H9 (cell line): ENCODE results near the gene TMEM163. TPM values are rescaled to one million over a fixed set of nuclear protein-coding genes. Genes with fewer than 3 reads are reported as not detected.

Experiments used
- DNase-seq: peaks from one replicate; pipeline ENCODE4 v3.0.0-alpha.2; 2017
- H2AFZ ChIP-seq: one replicate; pipeline ENCODE4 v1.6.1; 2013; ENCODE audit warnings: mild to moderate bottlenecking, low read length, control low read depth, moderate library complexity
- H2AK5ac ChIP-seq: 2 replicates; pipeline ENCODE4 v1.6.1; 2013; ENCODE audit warnings: low read length, control low read depth, mixed read lengths; ENCODE audit not compliant: insufficient read length
- H2BK120ac ChIP-seq: one replicate; pipeline ENCODE4 v1.6.1; 2013; ENCODE audit warnings: low read depth, mild to moderate bottlenecking, low read length, control low read depth, inconsistent platforms; ENCODE audit not compliant: poor library complexity, severe bottlenecking
- H2BK12ac ChIP-seq: 2 replicates; pipeline ENCODE4 v1.6.1; 2013; ENCODE audit warnings: low read length, control low read depth, mixed read lengths, low read depth; ENCODE audit not compliant: insufficient read length
- H2BK15ac ChIP-seq: 2 replicates; pipeline ENCODE4 v1.6.1; 2013; ENCODE audit warnings: low read depth, low read length, control low read depth
- H2BK20ac ChIP-seq: one replicate; pipeline ENCODE4 v1.6.1; 2013; ENCODE audit warnings: low read depth, mild to moderate bottlenecking, low read length, control low read depth, inconsistent platforms; ENCODE audit not compliant: poor library complexity, severe bottlenecking
- H2BK5ac ChIP-seq: 2 replicates; pipeline ENCODE4 v1.6.1; 2013; ENCODE audit warnings: low read length, control low read depth, mixed read lengths; ENCODE audit not compliant: insufficient read length
- H3K14ac ChIP-seq: 2 replicates; pipeline ENCODE4 v1.6.1; 2013; ENCODE audit warnings: low read length, control low read depth; ENCODE audit not compliant: insufficient read depth
- H3K18ac ChIP-seq: 2 replicates; pipeline ENCODE4 v1.6.1; 2013; ENCODE audit warnings: low read depth, mild to moderate bottlenecking, mixed read lengths, low read length, control low read depth; ENCODE audit not compliant: insufficient read length
- H3K23ac ChIP-seq: 2 replicates; pipeline ENCODE4 v1.6.1; 2013; ENCODE audit warnings: low read length, control low read depth, mixed read lengths, low read depth; ENCODE audit not compliant: insufficient read length
- H3K23me2 ChIP-seq: 2 replicates; pipeline ENCODE4 v1.6.1; 2013; ENCODE audit warnings: low read depth, mild to moderate bottlenecking, mixed read lengths, low read length, control low read depth; ENCODE audit not compliant: insufficient read length, poor library complexity, severe bottlenecking
- H3K27ac ChIP-seq: 2 replicates; pipeline ENCODE4 v1.5.1; 2013; ENCODE audit warnings: low read length, control low read depth, mixed read lengths, low read depth; ENCODE audit not compliant: insufficient read length
- H3K27me3 ChIP-seq: 2 replicates; pipeline ENCODE4 v1.6.1; 2013; ENCODE audit warnings: low read length, control low read depth, inconsistent platforms; ENCODE audit not compliant: insufficient read depth
- H3K4ac ChIP-seq: 2 replicates; pipeline ENCODE4 v1.6.1; 2013; ENCODE audit warnings: low read depth, mild to moderate bottlenecking, control low read depth, inconsistent platforms, low read length, moderate library complexity
- H3K4me1 ChIP-seq: 2 replicates; pipeline ENCODE4 v1.6.1; 2013; ENCODE audit warnings: low read length, control low read depth, inconsistent platforms; ENCODE audit not compliant: insufficient read depth
- H3K4me2 ChIP-seq: 2 replicates; pipeline ENCODE4 v1.6.1; 2013; ENCODE audit warnings: low read length, control low read depth, mixed read lengths; ENCODE audit not compliant: insufficient read length, insufficient read depth
- H3K56ac ChIP-seq: 2 replicates; pipeline ENCODE4 v1.6.1; 2013; ENCODE audit warnings: low read depth, mild to moderate bottlenecking, mixed read lengths, low read length, control low read depth; ENCODE audit not compliant: insufficient read length
- H3K79me1 ChIP-seq: 2 replicates; pipeline ENCODE4 v1.6.1; 2013; ENCODE audit warnings: low read depth, mild to moderate bottlenecking, moderate library complexity, low read length, control low read depth, inconsistent platforms; ENCODE audit not compliant: insufficient read depth, poor library complexity, severe bottlenecking
- H3K79me2 ChIP-seq: 2 replicates; pipeline ENCODE4 v1.6.1; 2013; ENCODE audit warnings: low read length, control low read depth, inconsistent platforms; ENCODE audit not compliant: insufficient read depth
- H3K9ac ChIP-seq: 2 replicates; pipeline ENCODE4 v1.6.1; 2013; ENCODE audit warnings: low read length, control low read depth, mixed read lengths; ENCODE audit not compliant: insufficient read length; ENCODE audit errors: extremely low read depth
- H3K9me3 ChIP-seq: one replicate; pipeline ENCODE4 v1.6.1; 2013; ENCODE audit warnings: low read depth, low read length, inconsistent platforms; ENCODE audit not compliant: control insufficient read depth
- H3T11ph ChIP-seq: one replicate; pipeline ENCODE4 v1.6.1; 2013; ENCODE audit warnings: mild to moderate bottlenecking, low read length, control low read depth, inconsistent platforms
- H4K20me1 ChIP-seq: one replicate; pipeline ENCODE4 v1.6.1; 2013; ENCODE audit not compliant: control insufficient read depth, insufficient read length, insufficient read depth
- H4K5ac ChIP-seq: 2 replicates; pipeline ENCODE4 v1.6.1; 2013; ENCODE audit warnings: low read depth, mild to moderate bottlenecking, mixed read lengths, low read length, control low read depth; ENCODE audit not compliant: insufficient read length
- H4K8ac ChIP-seq: replicated peaks from 2 replicates; pipeline ENCODE4 v1.6.1; 2013; ENCODE audit warnings: low read length, control low read depth, mixed read lengths, low read depth; ENCODE audit not compliant: insufficient read length
- H4K91ac ChIP-seq: 2 replicates; pipeline ENCODE4 v1.6.1; 2013; ENCODE audit warnings: low read depth, mild to moderate bottlenecking, moderate library complexity, mixed read lengths, low read length, control low read depth; ENCODE audit not compliant: insufficient read length
- H3K27ac Mint-ChIP-seq, 3 experiments: 2 replicates in 2 of 3; 3 replicates in 1 of 3; pipeline ENCODE4 v1.8.0; 2020 to 2021; ENCODE audit warnings: mixed read lengths in 3 of 3, mild to moderate bottlenecking in 1 of 3, moderate library complexity in 1 of 3
- H3K27me3 Mint-ChIP-seq: 2 replicates; pipeline ENCODE4 v1.8.0; 2021; ENCODE audit warnings: low read depth, mild to moderate bottlenecking, moderate library complexity, mixed read lengths
- H3K36me3 Mint-ChIP-seq, 3 experiments: 2 replicates in 2 of 3; 3 replicates in 1 of 3; pipeline ENCODE4 v1.8.0; 2020 to 2021; ENCODE audit warnings: low read depth in 3 of 3, mixed read lengths in 3 of 3; ENCODE audit not compliant: insufficient read depth in 1 of 3
- H3K4me1 Mint-ChIP-seq, 2 experiments: 2 replicates each; pipeline ENCODE4 v1.8.0; 2020; ENCODE audit warnings: mixed read lengths in 2 of 2
- H3K4me3 Mint-ChIP-seq, 2 experiments: 2 replicates in 1 of 2; 3 replicates in 1 of 2; pipeline ENCODE4 v1.8.0; 2020 to 2021; ENCODE audit warnings: mild to moderate bottlenecking in 2 of 2, mixed read lengths in 2 of 2, moderate library complexity in 1 of 2
- H3K9me3 Mint-ChIP-seq, 2 experiments: 2 replicates in 1 of 2; 3 replicates in 1 of 2; pipeline ENCODE4 v1.8.0; 2020; ENCODE audit warnings: mild to moderate bottlenecking in 2 of 2, mixed read lengths in 2 of 2, moderate library complexity in 1 of 2
- CTCF ChIP-seq: fragments of 200-600 bp; sonication (generic); conservative IDR thresholded peaks from 3 replicates; pipeline ENCODE4 v1.8.0; 2021; ENCODE audit warnings: antibody characterized with exemption, mild to moderate bottlenecking
- whole genome bisulfite sequencing: extraction: QIAGEN DNeasy Blood & Tissue Kit; methylation state at CpG from one replicate; pipeline ENCODE4 v1.1.7; 2013; ENCODE audit warnings: missing lambda C conversion rate, low lambda C conversion rate, mixed read lengths; ENCODE audit not compliant: insufficient read length; ENCODE audit errors: extremely low coverage; 5-methylcytosine and 5-hydroxymethylcytosine counted together
- total RNA-seq: library from RNA; stranded (reverse); gene quantifications from 2 replicates; pipeline ENCODE4 v1.2.1, GENCODE V29; 2021

Gene TMEM163
- total RNA-seq, 1 experiment from 2014 or later: 0.39 TPM

DNA sequence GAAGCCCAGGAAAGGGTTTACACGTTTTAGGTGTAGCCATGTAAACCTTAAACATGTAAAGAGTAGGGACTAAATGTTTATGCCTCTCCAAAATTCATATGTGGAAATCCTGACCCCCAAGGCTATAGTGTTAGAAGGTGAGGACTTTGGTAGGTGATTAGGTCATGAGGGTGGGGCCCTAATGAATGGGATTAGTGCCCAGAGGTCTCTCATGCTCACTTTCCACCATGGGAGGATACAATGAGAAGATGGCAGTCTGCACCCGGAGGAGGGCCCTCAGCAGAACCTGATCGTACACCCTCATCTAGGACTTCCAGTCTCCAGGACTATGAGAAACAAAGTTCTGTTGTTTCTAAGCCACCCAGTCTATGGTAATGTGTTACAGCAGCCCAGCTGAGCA is 119.6 kb downstream of the TMEM163 start:
- Histone ChIP-seq H3K18ac (no peak overlapping the region), H2AK5ac (no peak overlapping the region), H3K27ac (no peak overlapping the region), H2BK120ac (no peak overlapping the region), H4K91ac (no peak overlapping the region), H4K5ac (no peak overlapping the region), H3K4me2 (no peak overlapping the region), H4K20me1 (no peaks in the 10 kb centered on the region), H3K4me1 (no peaks in the 10 kb centered on the region), H3K9me3 (no peaks in the 10 kb centered on the region), H3K56ac (no peak overlapping the region), H2BK5ac (no peak overlapping the region), H3K79me2 (no peaks in the 10 kb centered on the region), H2BK20ac (no peak overlapping the region), H3T11ph (no peak overlapping the region), H2BK12ac (no peak overlapping the region), H2AFZ (no peak overlapping the region), H3K9ac (no peak overlapping the region), H3K27me3 (no peaks in the 10 kb centered on the region), H4K8ac (no peak overlapping the region), H3K23ac (no peak overlapping the region), H3K4ac (no peak overlapping the region), H3K14ac (no peak overlapping the region), H3K79me1 (no peaks in the 10 kb centered on the region), H3K23me2 (no peaks in the 10 kb centered on the region), H2BK15ac (no peak overlapping the region)
- H3K27me3 Mint-ChIP-seq: peaks cover 2% of the 10 kb centered on the region; the same call in 1 of the 2 replicates
- H3K27ac Mint-ChIP-seq: no peak overlapping the region
- no peak for DNase-seq
- H3K36me3 Mint-ChIP-seq: peaks cover 0 to 3% (median 0%) of the 10 kb centered on the region in 3 experiments; a peak in 2 of 7 replicates
- peaks cover 0 to 7% of the 10 kb centered on the region in 2 experiments; a peak in 1 of 5 replicates for H3K9me3 Mint-ChIP-seq
- H3K4me3 Mint-ChIP-seq: no peak overlapping the region
- H3K4me1 Mint-ChIP-seq: peaks cover 5% of the 10 kb centered on the region in 2 experiments; a peak in 2 of 4 replicates
- no CpG with 5 or more reads among the region's 3 CpGs for WGBS
- TF ChIP-seq CTCF: no peak
